HG03460 (cell line): ENCODE measurements around the gene CEP57L1.
"Not testable (repeated sequence)": the region's sequence is repeated elsewhere in the genome, so short reads cannot be mapped to it uniquely, and the experiment has no call there.

Experiments used
- ATAC-seq: cut with Tn5 transposase; IDR thresholded peaks from one replicate; pipeline ENCODE4 v1.9.1; 2021; ENCODE audit not compliant: unreplicated experiment

Gene CEP57L1

DNA sequence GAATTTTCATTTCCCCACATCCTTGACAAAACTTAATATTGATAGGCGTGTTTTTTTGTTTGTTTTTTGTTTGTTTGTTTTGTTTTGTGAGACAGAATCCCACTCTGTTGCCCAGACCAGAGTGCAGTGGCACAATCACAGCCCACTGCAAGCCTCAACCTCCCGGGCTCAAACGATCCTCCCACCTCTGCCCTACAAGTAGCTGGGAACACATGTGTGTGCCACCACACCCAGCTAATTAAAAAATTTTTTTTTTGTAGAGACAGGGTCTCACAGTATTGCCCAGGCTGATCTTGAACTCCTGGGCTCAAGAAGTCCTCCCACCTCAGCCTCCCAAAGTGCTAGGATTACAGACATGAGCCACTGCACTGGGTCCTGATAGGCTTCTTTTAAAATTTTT lies 9.2 kb downstream of the CEP57L1 start:
- no peak for ATAC-seq

DNA sequence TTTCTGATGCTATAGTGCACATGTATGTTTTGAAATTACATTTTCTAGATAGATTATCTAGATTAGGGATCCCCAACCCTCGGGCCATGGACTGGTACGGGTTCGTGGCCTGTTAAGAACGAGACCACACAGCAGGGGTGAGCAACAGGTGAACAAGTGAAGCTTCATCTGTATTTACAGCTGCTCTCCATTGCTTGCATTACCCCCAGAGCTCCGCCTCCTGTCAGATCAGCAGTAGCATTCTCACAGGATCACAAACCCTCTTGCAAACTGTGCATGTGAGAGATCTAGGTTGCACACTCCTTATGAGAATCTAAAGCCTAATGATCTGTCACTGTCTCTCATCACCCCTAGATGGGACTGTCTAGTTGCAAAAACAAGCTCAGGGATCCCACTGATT lies 10.4 kb downstream of the CEP57L1 start:
- no peak for ATAC-seq

DNA sequence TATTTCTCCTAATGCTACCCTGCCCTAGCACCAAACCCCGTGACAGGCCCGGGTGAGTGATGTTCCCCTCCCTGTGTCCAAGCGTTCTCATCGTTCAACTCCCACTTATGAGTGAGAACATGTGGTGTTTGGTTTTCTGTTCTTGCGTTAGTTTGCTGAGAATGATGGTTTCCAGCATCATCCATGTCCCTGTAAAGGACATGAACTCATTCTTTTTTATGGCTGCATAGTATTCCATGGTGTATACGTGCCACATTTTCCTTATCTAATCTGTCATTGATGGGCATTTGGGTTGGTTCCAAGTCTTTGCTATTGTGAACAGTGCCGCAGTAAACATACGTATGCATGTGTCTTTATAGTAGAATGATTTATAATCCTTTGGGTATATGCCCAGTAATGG lies 14.4 kb downstream of the CEP57L1 start:
- not testable (repeated sequence) for ATAC-seq

DNA sequence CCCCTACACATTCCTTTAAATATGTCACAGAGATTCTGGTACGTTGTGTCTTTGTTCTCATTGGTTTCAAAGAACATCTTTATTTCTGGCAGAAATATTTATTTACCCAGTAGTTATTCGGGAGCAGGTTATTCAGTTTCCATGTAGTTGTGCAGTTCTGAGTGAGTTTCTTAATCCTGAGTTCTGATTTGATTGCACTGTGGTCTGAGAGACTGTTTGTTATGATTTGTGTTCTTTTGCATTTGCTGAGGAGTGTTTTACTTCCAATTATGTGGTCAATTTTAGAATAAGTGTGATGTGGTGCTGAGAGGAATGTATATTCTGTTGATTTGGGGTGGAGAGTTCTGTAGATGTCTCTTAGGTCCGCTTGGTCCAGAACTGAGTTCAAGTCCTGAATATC lies 17.4 kb downstream of the CEP57L1 start:
- ATAC-seq: not testable (repeated sequence)

DNA sequence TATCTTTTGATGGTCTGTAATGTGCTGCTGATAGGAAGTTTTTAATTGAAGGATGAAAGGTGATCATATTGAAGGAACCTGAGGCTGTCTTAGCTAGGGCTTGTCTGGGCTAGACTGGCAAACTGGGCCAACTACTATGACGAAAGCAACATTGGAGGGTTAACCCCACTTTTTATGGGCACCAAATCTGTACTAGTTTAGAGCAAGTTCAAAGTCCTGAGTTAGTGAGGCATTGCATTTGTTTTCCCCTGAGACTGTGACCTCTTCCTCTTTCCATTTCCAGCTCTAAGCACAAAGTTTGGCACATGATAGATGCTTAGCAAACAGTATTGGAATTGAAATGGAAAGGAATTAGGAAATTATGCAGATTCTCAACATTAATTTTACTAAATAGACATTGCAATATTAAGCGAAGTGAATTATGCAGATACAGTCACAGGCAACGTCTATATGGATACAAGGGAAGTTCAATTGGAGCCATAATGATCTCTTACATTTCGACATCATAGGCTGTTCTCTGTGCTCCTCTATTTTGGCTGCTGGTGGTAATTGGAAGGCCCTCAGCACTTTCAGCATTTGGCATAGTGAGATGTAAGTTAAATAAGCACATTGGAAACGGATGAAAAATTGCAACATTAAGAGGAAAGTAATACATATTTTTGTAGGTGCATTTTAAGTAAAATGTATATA lies 22.2 kb downstream of the CEP57L1 start:
- peak; percentile 81 for ATAC-seq

DNA sequence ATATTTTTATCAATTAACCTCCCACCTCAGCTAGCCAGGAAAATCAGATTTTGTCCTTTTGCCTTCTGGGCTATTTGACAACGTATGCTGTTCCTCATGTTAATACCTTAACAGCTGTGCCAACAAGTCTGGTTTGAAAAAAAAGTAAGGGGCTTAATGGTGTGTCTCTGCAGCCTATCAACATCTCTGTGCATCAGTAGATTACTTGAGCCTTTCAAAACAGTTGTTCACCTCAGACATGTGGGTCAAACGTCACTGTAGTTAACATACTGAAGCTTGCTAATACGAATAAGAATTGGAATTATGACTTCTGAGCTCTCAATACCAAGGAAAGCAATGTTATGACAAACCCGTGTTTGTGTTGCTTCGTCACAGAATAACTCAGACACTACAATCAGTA lies 23.0 kb downstream of the CEP57L1 start:
- ATAC-seq: no peak

DNA sequence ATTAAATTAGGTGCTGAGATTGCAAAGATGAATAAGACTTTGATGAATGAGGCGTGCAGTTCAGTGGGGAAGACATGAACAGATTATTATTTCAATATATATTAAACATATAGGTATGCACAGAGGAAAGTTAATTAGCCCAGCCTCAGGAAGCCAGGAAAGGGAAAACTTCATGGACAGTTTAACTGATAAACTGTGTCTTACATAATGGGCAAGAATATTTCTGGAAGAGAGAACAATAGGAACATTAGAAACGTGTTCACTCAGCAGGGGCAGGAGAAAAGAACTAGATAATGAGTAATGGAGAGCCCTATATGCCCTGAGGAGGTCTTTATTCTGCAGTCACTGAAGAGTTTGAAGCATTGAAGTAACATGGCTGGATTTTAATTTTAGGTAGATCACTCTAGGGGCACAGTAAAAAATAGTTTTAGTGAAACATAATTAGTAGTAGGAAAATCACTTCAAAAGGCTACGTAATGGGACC lies 23.6 kb downstream of the CEP57L1 start:
- no peak for ATAC-seq

DNA sequence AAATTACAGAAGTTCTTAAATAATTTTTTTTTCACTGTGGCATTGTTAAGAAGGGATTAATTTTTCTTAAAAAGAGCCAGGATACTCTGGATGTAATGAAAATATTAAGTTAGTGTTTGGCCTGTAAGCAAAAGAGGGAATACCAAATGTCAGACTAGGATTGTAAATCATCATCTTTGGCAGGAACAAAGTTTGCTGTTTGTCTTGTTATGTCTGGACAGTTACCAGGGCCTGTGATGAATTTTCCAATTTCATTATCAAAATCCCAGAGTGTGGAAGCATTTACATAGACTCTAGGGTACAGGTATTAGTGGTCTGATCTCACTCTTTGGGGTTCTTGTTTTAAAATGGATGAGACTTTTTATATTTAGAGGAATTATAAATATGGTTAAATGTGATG lies 26.1 kb downstream of the CEP57L1 start:
- ATAC-seq: no peak

DNA sequence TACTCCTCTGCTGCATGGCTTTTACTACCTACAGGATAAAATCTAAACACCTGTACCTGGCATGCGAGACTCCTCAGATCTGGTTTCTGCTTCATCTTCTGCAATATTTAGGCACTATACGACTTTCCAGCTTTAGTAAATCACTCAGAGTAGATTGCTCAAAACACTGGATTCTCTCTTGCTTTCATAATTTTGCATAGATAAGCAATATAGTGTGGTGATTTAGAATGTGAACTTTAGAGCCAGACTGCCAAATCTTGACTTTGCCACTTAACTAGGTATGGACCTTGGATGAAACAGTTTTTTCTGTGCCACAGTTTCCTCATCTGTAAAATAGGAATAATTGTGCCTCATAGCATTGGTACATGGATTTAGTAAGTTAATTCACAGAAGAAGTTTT lies 28.9 kb downstream of the CEP57L1 start:
- ATAC-seq: no peak

DNA sequence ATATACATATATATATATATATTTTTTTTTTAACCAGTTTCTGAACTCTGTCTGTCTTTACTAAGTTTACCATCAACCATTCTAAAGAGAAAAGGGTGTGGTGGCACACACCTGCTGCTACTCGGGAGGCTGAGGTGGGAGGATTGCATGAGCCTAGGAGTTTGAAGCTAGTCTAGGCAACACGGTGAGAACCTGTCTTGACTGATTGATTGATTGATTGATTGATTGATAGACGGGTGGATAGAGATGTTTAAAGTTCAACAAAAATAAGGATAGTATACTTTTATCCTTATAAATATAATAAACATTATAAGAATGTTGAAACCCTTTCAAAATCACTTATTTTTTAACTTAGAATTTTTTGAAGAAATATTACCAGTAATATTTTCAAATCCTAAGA lies 30.2 kb downstream of the CEP57L1 start:
- ATAC-seq: no peak

DNA sequence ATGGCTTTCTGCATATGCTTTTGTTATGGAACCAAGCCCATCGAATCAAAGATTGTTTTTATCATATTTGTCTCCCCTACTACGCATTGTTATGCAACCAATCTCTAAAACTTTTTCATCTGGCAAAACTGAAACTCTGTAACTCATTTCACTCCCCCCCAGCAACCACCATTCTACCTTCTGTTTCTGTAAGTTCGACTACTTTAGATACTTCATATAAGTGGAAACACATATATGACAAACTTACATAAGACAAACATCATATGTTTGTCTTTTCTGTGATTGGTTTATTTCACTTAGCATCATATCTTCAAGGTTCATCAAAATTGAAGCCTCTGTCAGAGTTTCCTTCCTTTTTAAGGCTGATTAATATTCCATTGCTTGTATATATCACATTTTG lies 34.8 kb downstream of the CEP57L1 start:
- no peak for ATAC-seq

DNA sequence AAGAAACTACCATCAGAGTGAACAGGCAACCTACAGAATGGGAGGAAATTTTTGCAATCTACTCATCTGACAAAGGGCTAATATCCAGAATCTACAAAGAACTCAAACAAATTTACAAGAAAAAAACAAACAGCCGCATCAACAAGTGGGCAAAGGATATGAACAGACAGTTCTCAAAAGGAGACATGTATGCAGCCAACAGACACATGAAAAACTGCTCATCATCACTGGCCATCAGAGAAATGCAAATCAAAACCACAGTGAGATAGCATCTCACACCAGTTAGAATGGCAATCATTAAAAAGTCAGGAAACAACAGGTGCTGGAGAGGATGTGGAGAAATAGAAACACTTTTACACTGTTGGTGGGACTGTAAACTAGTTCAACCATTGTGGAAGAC lies 40.3 kb downstream of the CEP57L1 start:
- not testable (repeated sequence) for ATAC-seq

DNA sequence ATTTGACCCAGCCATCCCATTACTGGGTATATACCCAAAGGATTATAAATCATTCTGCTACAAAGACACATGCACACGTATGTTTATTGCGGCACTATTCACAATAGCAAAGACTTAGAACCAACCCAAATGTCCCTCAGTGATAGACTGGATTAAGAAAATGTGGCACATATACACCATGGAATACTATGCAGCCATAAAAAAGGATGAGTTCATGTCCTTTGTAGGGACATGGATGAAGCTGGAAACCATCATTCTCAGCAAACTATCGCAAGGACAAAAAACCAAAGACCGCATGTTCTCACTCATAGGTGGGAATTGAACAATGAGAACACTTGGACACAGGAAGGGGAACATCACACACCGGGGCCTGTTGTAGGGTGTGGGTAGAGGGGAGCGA lies 40.7 kb downstream of the CEP57L1 start:
- not testable (repeated sequence) for ATAC-seq

DNA sequence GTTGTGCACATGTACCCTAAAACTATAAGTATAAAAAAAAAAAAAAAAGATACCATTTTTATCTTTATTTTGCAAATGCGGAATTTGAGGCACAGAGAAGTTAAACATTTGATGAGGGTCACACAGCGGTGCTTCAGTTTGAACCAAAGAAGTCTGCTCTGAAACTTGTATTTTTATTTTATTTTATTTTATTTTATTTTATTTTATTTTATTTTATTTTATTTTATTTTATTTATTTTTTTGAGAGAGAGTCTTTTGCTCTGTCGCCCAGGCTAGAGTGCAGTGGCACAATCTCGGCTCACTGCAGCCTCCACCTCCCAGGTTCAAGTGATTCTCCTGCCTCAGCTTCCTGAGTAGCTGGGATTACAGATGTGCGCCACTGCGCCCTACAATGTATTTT lies 41.2 kb downstream of the CEP57L1 start:
- not testable (repeated sequence) for ATAC-seq

DNA sequence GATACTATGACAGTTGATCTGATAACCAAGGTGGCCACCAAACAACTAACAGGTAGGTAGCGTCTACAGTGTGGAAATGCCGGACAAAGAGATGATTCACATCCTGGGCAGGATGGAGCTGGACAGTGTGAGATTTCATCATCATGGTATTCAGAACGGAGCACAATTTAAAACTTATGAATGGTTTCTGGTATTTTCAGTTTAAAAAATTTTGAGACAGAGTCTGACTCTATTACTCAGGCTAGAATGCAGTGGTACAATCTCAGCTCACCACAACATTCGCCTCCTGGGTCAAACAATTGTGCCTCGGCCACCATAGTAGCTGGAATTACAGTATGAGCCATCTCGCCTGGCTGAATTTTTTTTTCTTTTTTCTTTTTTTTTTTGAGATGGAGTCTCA lies 43.8 kb downstream of the CEP57L1 start:
- no peak for ATAC-seq

DNA sequence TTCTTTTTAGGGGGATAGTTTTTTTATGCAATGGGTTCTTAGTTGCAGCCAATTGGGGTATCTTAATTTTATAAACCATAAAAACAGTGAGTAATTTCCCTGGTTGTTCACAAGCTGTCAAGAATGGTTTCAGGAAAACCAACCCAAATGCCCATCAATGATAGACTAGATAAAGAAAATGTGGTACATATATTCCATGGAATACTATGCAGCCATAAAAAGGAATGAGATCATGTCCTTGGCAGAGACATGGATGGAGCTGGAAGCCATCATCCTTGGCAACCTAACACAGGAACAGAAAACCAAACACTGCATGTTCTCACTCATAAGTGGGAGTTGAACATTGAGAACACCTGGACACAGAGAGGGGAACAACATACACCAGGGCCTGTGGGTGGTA lies 46.8 kb downstream of the CEP57L1 start:
- ATAC-seq: not testable (repeated sequence)

DNA sequence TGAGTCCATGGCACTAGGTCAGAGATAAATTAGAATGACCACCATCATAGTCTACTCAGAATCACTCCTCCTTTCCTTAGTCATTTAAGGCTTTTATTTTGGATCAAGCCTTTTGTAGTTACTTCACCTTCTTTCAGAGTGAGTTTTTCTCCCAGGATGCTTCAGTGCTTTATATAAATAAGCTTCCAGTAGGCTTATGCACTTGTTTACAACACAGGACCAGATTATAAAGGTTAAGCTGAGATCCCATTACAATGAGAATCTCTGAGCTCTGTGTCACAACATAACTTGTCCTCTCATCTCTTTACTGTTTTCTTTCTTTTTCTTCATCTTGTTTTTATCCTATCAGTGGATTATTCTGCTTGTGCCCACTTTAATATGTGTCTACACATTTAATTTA lies 47.9 kb downstream of the CEP57L1 start:
- no peak for ATAC-seq

DNA sequence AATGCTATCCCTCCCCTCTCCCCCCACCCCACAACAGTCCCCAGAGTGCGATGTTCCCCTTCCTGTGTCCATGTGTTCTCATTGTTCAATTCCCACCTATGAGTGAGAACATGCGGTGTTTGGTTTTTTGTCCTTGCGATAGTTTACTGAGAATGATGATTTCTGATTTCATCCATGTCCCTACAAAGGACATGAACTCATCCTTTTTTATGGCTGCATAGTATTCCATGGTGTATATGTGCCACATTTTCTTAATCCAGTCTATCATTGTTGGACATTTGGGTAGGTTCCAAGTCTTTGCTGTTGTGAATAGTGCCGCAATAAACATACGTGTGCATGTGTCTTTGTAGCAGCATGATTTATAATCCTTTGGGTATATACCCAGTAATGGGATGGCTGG lies 52.9 kb downstream of the CEP57L1 start:
- ATAC-seq: not testable (repeated sequence)

DNA sequence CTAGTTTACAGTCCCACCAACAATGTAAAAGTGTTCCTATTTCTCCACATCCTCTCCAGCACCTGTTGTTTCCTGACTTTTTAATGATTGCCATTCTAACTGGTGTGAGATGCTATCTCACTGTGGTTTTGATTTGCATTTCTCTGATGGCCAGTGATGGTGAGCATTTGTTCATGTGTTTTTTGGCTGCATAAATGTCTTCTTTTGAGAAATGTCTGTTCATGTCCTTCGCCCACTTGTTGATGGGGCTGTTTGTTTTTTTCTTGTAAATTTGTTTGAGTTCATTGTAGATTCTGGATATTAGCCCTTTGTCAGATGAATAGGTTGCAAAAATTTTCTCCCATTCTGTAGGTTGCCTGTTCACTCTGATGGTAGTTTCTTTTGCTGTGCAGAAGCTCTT lies 53.4 kb downstream of the CEP57L1 start:
- not testable (repeated sequence) for ATAC-seq

DNA sequence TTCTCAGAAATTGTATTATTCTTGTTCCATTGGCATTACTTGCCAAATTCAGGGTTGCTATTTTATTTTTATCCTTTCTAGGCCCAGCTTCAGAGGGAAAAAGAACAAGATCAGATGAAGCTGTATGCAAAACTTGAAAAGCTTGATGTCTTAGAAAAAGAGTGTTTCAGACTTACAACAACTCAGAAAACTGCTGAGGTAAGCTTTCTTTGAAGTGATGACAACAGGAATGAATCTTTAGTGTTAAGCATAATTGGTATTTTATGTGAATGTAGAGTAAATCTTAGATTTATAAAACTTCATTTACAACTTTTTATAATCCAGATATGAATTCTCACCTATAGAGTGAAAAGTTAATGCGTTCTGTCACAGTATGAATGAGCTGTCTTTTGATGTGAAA lies 58.4 kb downstream of the CEP57L1 start:
- no peak for ATAC-seq

DNA sequence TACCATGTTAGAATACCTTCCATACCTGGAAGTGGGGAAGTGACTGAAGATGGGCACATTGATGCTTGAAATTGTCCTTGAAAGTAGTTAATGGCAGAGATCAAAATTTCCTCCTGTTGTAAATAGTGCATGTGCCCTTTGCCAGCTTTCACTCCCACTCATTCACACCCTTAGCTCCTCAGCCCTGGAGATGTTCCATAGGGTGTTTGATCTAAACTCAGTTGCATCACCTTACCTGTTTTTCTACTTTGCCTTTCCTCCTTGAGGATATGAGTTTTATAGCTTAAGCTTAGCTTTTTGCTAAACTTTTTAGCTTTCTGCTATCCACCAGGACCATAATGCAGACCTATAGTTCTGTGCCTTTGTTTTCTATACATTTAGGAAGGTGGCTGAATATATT lies 69.0 kb downstream of the CEP57L1 start:
- no peak for ATAC-seq

DNA sequence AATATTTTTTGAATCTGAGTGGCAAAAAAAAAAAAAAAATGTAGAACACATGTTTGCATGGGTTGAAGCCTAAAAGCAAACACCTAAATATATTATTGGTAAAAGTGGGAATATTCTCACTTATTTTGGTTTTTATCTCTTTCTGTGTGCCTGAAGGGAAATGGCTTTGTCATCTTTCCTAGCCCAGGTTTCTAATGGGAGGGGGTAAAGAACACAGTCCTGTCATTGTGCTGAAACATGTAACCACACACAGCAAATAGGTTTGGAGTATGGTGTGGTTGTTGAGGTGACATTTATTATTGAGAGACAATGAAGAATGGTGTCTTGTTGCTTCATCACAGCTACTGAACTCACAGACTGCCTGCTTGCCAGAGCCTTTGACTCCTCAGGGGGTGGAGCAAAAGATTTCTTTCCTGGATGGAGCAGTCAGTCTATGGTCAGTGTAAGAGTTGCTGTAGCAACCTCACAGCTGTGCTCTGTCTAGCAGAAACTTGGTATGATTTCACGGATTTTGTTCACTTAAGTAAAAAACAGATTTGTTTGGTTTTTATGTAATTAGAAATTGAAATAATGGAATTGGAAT lies 70.2 kb downstream of the CEP57L1 start:
- ATAC-seq: no peak

DNA sequence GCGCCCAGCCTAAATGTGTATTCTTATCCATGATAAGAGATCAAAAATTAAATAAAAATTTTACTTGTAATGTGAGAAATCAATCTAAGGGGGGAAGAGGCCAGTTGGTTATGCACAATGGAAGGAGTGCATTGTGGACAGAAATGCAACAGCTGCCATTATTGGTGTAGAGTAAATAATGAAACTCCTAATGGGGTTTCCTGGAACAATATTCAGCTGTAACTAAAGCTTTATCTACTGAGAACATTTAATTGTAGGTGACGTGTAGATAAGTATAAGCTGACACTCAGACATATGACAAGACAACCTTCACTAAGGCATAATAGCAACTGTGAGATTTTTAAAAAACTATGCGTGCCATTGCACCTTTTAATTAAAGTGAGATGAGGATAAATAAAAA lies 71.4 kb downstream of the CEP57L1 start:
- no peak for ATAC-seq
